Stomach (tissue), 9 donors: ENCODE data around the gene COA5. TPM values are rescaled to one million over a fixed set of nuclear protein-coding genes. Genes with fewer than 3 reads are reported as not detected.
"Not testable (repeated sequence)": the region's sequence is repeated elsewhere in the genome, so short reads cannot be mapped to it uniquely, and the experiment has no call there.

Source experiments
- DNase-seq, 2 donors: peaks; one replicate each; pipeline versions ENCODE4 v3.0.0 to v3.0.0-alpha.2; 2013 to 2019
- H3K27ac ChIP-seq, 5 donors: fragments of 200-600 bp in 4 of 5; sonication (generic) in 4 of 5; one replicate each; pipeline ENCODE4 v1.5.1; 2013 to 2019; ENCODE audit warnings: mild to moderate bottlenecking in 1 of 5, moderate library complexity in 1 of 5
- H3K27me3 ChIP-seq, 3 donors: fragments of 200-600 bp; sonication (generic); one replicate each; pipeline ENCODE4 v1.5.1; 2017 to 2019; ENCODE audit warnings: mixed run types in 1 of 3
- H3K36me3 ChIP-seq, 4 donors: fragments of 200-600 bp; sonication (generic); 1 replicate in 3 of 4; 2 replicates in 1 of 4; pipeline ENCODE4 v1.5.1; 2016 to 2019
- H3K4me1 ChIP-seq, 4 donors: fragments of 200-600 bp; sonication (generic); one replicate each; pipeline ENCODE4 v1.5.1; 2016 to 2019
- H3K4me3 ChIP-seq, 4 donors: fragments of 200-600 bp; sonication (generic) in 3 of 4; one replicate each; pipeline ENCODE4 v1.5.1; 2016 to 2019; ENCODE audit warnings: mild to moderate bottlenecking in 1 of 4
- H3K9me3 ChIP-seq, 4 donors: fragments of 200-600 bp; sonication (generic); one replicate each; pipeline ENCODE4 v1.5.1; 2016 to 2019
- CTCF ChIP-seq, 7 experiments: fragments of 450-650 bp in 4 of 7; fragments of 200-600 bp in 3 of 7; sonication (generic) in 3 of 7; IDR thresholded peaks; one replicate each; pipeline ENCODE4 v1.5.1; 2016 to 2019; ENCODE audit warnings: antibody characterized with exemption in 7 of 7, control low read depth in 2 of 7, mild to moderate bottlenecking in 1 of 7
- EP300 ChIP-seq: sonication (generic); formaldehyde crosslinking; IDR thresholded peaks from one replicate; pipeline ENCODE4 v1.6.1; 2017; ENCODE audit warnings: antibody characterized with exemption
- POLR2A ChIP-seq, 4 donors: fragments of 450-650 bp; IDR thresholded peaks; one replicate each; pipeline ENCODE4 v1.6.1; 2016; ENCODE audit warnings: antibody characterized with exemption in 4 of 4, control low read depth in 2 of 4, mild to moderate bottlenecking in 1 of 4, moderate library complexity in 1 of 4
- POLR2AphosphoS5 ChIP-seq, 3 donors: sonication (generic); formaldehyde crosslinking; IDR thresholded peaks; one replicate each; pipeline ENCODE4 v1.6.1; 2016; ENCODE audit warnings: antibody characterized with exemption in 3 of 3
- WGBS, 5 donors: extraction: QIAGEN DNeasy Blood & Tissue Kit in 3 of 5; methylation state at CpG; one replicate each; pipeline versions ENCODE4 v1.1.5 to v1.1.7; 2013 to 2018; 5-methylcytosine and 5-hydroxymethylcytosine counted together
- intact Hi-C: fragments of 100-400 bp; cut with DNase I; formaldehyde crosslinking; loops from one replicate; pipeline ENCODE4 v1.15.1; 2023; ENCODE audit warnings: low total_unique reads
- polyA plus RNA-seq, 3 donors: library from polyadenylated mRNA; stranded (reverse); fragments of 200-250 nt; gene quantifications; one replicate each; pipeline ENCODE4 v1.2.3, GENCODE V29; 2013
- total RNA-seq, 5 donors: library from RNA; depleted of rRNA; stranded (reverse); fragments of >200 nt; gene quantifications; one replicate each; pipeline versions ENCODE4 v1.1.0 to v1.2.3, GENCODE V29; 2014 to 2016
- donor health status: healthy with polysubstance abuse.
- donor health status: Bipolar disorder and iron deficiency.
- donor health status: healthy.

Gene COA5
- total and polyA plus RNA-seq, 8 donors: 1.2 to 60.6 (median 34.6) TPM

GRCh38 chr2:98598781-98599428 is 9.4 kb downstream of the COA5 start:
- WGBS, 5 donors: 89 to 97% (median 93%) methylated on average over 1 of the region's 1 CpG
- no peak for DNase-seq

GRCh38 chr2:98594665-98595064 is 13.6 kb downstream of the COA5 start:
- DNase-seq, H3K4me3 ChIP-seq, H3K27ac ChIP-seq, H3K4me1 ChIP-seq, H3K27me3 ChIP-seq, H3K9me3 ChIP-seq, intact Hi-C loops: not testable (repeated sequence)
- WGBS, 5 donors: 88 to 100% (median 91%) methylated on average over 2 to 4 of the region's 4 CpGs
- peaks cover 10 to 61% (median 54%) of the 10 kb centered on the region in 4 donors for H3K36me3 ChIP-seq

More at GRCh38 chr2:98598781-98599428, 9.4 kb downstream of the COA5 start:
- Histone ChIP-seq H3K4me1 (peaks cover 0 to 8% (median 0%) of the 10 kb centered on the region in 4 donors), H3K36me3 (peaks cover 34 to 78% (median 75%) of the 10 kb centered on the region in 4 donors), H3K9me3 (no peaks in the 10 kb centered on the region), H3K4me3 (no peak overlapping the region), H3K27me3 (no peaks in the 10 kb centered on the region), H3K27ac (no peak overlapping the region)
- intact Hi-C loops: no loop called here
- TF ChIP-seq EP300: no peak

GRCh38 chr2:98592565-98592964 is 15.7 kb downstream of the COA5 start:
- intact Hi-C loops: no loop called here
- Histone ChIP-seq H3K4me1 (no peaks in the 10 kb centered on the region), H3K36me3 (peaks cover 2 to 49% (median 44%) of the 10 kb centered on the region in 4 donors), H3K9me3 (no peaks in the 10 kb centered on the region), H3K27ac (no peak overlapping the region), H3K27me3 (no peaks in the 10 kb centered on the region), H3K4me3 (no peak overlapping the region)
- 93 to 99% (median 96%) methylated on average over 6 to 8 of the region's 8 CpGs for WGBS, 5 donors
- no peak for TF ChIP-seq POLR2AphosphoS5 (IDR thresholded peaks at IDR 0.05)
- TF ChIP-seq POLR2A (IDR thresholded peaks at IDR 0.05): no peak
- TF ChIP-seq EP300: no peak
- no peak for TF ChIP-seq CTCF (IDR thresholded peaks at IDR 0.05)
- DNase-seq: no peak

GRCh38 chr2:98589489-98589888 is 18.8 kb downstream of the COA5 start:
- H3K4me3 ChIP-seq: no peak overlapping the region
- H3K36me3 ChIP-seq: peaks cover 2 to 68% (median 48%) of the 10 kb centered on the region in 4 donors
- H3K9me3 ChIP-seq: no peaks in the 10 kb centered on the region
- 95 to 100% (median 98%) methylated on average over 4 of the region's 4 CpGs for whole genome bisulfite sequencing, 5 donors
- intact Hi-C loops: no loop called here
- no peaks in the 10 kb centered on the region for H3K4me1 ChIP-seq
- H3K27ac ChIP-seq: no peak overlapping the region
- no peaks in the 10 kb centered on the region for H3K27me3 ChIP-seq
- TF ChIP-seq POLR2AphosphoS5 (IDR thresholded peaks at IDR 0.05): no peak
- no peak for TF ChIP-seq EP300
- TF ChIP-seq CTCF (IDR thresholded peaks at IDR 0.05): no peak
- TF ChIP-seq POLR2A (IDR thresholded peaks at IDR 0.05): no peak
- no peak for DNase-seq

GRCh38 chr2:98588880-98589431 is 19.4 kb downstream of the COA5 start:
- intact Hi-C loops: no loop called here
- TF ChIP-seq EP300: no peak
- no peak for DNase-seq
- Histone ChIP-seq H3K27ac (no peak overlapping the region), H3K9me3 (no peaks in the 10 kb centered on the region), H3K4me1 (no peaks in the 10 kb centered on the region), H3K27me3 (no peaks in the 10 kb centered on the region), H3K36me3 (peaks cover 2 to 73% (median 54%) of the 10 kb centered on the region in 4 donors), H3K4me3 (no peak overlapping the region)
- WGBS, 5 donors: 83 to 92% (median 88%) methylated on average over 4 of the region's 4 CpGs

- Histone ChIP-seq H3K4me3 (no peak overlapping the region), H3K36me3 (peaks cover 8 to 83% (median 74%) of the 10 kb centered on the region in 4 donors), H3K27me3 (no peaks in the 10 kb centered on the region), H3K9me3 (no peaks in the 10 kb centered on the region), H3K4me1 (no peaks in the 10 kb centered on the region), H3K27ac (no peak overlapping the region)
- TF ChIP-seq POLR2AphosphoS5 (IDR thresholded peaks at IDR 0.05) (no peak), POLR2A (IDR thresholded peaks at IDR 0.05) (no peak), EP300 (no peak), CTCF (IDR thresholded peaks at IDR 0.05) (no peak)
- WGBS, 5 donors: 90 to 96% (median 94%) methylated on average over 6 of the region's 6 CpGs
- no peak for DNase-seq
- intact Hi-C loops: no loop called here
Measured at GRCh38 chr2:98586551-98587140, 21.7 kb downstream of the COA5 start.
